ENCODE data around the gene KCNT1. TPM values are rescaled to one million over a fixed set of nuclear protein-coding genes. Genes with fewer than 3 reads are reported as not detected.

KCNT1 gene
- total RNA-seq, 2 donors from 2014 or later: 0.28 to 0.38 TPM

DNA sequence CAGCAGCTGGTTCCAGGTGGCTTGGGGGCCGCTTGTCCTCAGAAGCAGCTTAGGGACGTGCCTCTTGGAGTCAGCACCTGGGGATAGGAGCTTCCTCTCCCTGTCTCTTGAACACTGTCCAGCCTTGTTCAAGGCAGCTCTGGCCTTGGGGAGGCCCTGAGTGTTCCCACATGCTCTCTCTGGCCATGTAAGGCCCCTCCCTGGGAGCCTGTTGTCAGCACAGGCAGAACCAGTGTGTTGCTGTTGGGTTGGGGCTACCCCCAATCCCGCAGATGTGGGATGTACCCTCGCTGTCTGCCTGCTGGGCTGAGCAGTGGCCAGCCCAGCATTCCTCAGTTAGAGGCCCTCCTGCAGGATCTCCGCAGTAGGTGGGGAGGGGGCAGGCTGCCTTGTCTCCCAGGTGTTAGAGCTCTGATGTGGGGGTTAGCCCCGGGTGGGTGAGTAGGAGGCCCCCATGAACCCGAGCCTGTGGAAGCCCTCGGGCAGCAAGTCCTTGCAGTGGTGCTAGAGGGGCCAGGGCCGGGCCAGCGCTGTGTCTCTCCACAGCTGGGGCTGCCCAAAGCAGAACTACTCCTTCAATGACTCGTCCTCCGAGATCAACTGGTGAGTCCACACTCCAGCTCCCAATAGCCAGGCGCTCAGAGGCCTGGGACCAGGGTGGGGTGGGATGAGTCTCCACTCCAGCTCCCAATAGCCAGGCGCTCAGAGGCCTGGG lies 51.6 kb downstream of the KCNT1 start:
- no peak for DNase-seq (ENCODE audit: low spot score)
- intact Hi-C loops (cut with DNase I): no loop called here

DNA sequence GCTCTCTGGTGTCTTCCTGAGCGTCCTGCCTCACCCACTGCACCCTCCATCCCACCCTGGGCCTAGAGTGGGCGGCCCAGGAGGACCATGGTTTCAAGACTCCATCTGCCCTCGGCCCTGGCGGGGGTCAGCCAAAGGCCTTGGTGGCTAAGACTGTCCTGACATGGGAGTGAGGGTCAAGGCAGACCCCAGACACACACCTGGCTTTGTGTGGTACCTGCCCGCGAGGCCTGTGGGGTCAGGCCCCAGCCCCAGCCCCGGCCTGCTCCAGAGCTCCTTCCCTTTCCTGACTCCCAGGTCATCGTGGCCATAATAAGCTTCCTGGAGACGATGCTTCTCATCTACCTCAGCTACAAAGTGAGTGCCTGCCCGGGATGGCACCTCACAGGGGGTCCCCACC lies 54.6 kb downstream of the KCNT1 start:
- DNase-seq (ENCODE audit: low spot score): no peak
- intact Hi-C loops (cut with DNase I): no loop called here

DNA sequence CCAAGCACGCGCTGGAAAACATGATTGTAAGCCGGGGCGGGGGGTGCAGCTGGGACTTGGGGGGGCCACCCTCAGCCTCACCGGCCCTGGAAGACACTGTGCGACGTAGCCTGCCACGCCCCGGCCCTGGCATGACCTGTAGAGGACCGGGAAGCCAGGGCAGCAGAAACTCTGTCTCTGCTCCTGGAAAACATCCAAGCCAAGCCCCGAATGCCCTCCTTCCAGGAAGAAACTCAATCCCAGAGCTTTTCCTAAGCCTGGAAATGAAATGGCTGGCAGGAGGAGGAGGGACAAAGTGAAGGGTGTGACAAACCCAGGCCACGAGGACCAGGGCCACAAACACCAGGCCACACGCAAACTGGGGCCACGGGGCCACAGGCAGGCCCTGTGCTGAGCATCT lies 55.4 kb downstream of the KCNT1 start:
- intact Hi-C loops (cut with DNase I): no loop called here
- DNase-seq (ENCODE audit: low spot score): no peak

DNA sequence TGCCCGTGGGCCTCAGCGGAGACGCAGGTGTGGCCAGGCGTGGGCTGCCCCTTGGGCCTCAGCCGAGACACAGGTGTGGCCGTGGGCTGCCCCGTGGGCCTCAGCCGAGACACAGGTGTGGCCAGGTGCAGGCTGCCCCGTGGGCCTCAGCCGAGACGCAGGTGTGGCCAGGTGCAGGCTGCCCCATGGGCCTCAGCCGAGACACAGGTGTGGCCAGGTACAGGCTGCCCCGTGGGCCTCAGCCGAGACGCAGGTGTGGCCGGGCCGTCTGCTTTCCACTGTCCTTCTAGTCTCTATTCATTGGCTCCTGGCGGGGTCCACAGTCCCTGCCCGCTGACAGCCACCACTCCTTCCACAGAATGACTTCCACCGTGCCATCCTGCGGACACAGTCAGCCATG lies 56.1 kb downstream of the KCNT1 start:
- no peak for DNase-seq (ENCODE audit: low spot score)
- intact Hi-C loops (cut with DNase I): no loop called here

DNA sequence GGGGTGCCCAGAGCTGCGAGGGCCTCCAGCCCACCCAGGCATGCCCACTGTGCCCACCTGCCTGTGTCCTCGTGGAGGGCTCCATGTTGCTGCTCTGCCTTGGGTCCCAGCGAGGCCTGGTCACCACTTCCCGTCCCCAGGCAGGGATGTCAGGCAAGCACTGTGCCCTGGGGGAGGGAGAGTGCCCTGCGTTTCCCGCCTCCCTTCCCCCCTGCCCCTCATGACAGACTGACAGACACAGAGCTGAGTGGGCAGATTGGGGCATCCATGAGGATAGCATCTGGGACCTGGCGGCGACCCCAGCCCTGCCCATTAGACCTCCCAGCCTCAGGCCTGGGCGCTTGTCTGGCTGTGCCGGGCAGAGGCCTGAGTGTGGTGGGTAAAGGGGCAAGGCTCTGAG lies 56.9 kb downstream of the KCNT1 start:
- DNase-seq (ENCODE audit: low spot score): no peak
- intact Hi-C loops (cut with DNase I): no loop called here

DNA sequence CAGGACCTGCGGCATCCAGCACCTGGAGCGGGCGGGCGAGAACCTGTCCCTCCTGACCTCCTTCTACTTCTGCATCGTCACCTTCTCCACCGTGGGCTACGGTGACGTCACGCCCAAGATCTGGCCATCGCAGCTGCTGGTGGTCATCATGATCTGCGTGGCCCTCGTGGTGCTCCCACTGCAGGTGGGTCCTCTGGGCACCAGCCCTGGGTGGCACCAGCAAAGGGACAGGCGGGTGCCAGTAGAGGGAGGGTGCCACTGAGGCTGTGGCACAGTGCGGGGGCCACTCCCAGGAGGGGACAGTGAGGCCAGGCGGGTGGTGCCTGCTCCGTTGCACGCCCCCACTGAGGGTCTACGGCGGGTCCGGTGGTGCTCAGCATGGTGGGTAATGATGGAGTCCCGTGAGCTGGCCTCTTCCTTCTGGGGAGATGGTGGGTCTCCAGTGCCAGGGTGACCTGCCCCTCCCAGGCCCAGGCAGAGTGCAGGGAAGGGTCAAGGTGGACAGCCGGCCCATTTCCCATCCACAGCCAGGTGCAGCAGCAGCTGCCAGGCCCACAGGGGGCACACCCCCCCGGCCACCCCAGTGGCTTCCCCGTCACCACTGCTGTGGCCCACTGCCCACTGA lies 57.8 kb downstream of the KCNT1 start:
- no peak for DNase-seq (ENCODE audit: low spot score)
- intact Hi-C loops (cut with DNase I): no loop called here

DNA sequence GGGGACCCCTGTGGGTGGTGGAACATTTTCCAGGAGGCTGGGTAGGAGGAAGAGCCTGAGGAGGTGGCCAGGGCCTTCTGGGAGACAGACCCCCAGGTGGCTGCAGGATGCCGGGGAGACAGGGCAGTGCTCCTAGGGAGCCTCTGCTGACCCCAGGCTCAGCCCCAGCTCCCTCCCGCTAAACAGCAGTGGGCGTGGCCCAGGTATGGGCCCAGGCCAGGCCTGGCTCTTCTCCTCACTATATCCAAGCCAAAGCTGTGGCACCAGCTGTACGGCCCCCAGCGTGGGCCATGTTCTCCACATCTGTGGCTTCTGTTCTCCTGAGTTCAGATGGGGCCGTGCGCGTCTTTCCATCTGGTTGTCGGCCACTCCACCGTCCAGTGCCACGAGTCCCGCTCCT lies 58.5 kb downstream of the KCNT1 start:
- intact Hi-C loops (cut with DNase I): no loop called here
- DNase-seq (ENCODE audit: low spot score): no peak

DNA sequence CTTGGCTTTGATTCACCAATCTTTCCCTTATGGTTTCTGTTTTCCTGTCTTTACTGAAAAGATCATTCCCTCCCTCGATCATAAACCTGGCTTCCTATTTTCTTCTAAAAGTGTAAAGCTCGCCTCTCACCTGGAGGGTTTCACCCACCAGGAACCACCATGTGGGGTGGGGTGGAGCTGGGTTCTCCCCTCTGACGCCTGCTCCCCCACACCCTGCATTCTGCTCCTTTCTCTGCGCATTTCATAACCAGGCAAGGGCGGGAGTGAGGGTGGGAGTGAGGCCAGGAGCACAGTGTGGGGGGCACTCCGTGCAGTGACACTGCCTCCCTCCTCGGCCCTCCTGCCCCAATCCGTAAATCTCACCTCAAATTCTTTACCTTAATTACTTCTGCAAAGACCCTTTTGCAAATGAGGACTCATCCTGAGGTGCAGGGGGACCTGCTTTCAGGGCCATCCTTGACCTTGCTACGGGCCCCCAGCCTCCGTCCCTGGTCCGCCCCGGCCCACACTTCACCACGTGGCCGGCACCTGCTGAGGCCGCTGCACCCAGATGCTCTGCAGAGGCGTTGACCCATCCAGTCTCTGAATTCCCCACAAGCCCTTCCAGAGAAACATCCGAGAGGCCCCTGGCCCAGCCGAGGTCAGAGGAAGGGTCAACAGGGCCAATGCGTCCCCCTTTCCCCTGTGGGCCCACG lies 59.3 kb downstream of the KCNT1 start:
- DNase-seq (ENCODE audit: low spot score): no peak
- intact Hi-C loops (cut with DNase I): no loop called here

DNA sequence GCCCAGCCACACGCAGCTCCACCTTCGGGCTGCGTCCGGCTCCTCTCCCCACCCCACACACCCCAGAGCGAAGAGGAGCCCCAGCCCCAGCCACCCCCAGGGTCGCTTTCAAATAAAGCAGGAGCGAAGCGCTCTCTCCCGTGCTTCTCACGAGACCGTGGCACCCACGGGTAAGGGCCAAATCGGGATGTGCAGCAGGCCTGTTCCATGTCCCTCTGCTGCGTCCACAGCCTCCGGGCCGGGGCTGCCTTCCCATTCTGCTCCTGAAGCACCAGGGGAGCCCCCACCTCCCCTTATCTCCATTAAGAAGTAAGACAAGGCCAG lies 59.8 kb downstream of the KCNT1 start:
- intact Hi-C loops (cut with DNase I): no loop called here
- DNase-seq (ENCODE audit: low spot score): no peak

DNA sequence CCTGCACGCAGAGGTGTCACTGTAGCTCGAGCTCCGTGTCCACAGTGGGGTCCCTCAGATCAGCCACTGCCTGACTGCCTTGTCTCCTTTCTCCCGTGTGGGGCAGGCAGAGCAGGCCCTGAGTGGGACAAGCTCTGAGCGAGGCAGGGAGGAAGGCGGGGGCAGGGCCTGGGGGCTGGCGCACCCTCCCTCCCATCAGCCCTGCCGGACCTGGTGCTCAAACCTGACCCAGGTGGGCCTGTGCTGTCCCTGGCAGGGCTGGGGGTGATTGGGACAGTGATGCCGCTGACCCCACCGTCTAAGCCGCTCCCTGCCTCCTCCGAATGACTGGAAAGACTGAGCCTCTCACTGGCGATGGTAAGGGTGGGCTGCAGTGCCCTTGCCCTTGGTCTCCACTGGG lies 60.9 kb downstream of the KCNT1 start:
- intact Hi-C loops (cut with DNase I): no loop called here
- no peak for DNase-seq (ENCODE audit: low spot score)

DNA sequence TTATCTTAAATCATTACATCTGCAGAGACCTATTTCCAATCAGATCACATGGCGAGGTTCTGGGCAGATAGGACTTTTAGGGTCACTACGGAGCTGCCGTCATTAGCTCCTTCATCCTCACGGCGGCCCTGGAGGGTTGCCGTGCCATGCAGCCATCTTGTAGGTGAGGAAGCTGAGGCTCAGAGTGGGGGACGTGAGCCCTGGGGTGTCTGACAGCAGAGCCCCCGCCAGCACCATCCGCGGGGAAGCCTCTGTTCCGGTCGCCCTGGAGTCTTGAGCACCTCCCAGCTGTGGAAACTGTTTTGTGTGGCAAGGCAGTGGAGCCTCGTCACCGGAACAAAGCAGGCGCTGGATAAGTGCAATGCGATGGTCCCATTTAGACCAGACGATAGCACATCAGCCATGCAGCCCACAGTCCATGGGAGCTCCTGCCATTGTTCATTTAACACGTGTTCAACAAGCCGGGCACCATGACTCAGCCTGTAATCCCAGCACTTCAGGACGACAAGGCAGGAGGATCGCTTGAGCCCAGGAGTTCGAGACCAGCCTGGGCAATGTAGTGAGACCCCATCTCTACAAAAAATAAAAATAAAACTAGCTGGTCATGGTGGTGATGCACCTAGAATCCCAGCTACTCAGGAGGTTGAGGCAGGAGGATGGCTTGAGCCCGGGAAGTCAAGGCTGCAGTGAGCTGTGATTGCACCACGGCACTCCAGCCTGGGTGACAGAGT lies 61.9 kb downstream of the KCNT1 start:
- intact Hi-C loops (cut with DNase I): no loop called here
- no peak for DNase-seq (ENCODE audit: low spot score)

DNA sequence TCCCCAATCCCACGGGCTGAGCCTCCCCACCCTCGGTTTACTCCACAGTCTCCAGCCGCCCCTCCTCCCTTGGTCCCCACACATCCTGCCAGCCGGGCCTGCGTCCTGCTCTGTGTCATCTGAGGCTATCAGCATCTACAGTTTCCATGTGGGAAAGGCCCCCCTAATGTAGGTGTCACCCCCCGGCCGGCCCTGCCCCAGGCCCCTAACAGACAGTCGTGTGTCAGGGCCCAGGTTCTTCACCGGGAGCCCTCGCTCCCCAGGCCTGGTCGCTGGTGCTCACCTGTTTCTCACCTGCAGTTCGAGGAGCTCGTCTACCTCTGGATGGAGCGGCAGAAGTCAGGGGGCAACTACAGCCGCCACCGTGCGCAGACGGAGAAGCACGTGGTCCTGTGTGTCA lies 62.7 kb downstream of the KCNT1 start:
- intact Hi-C loops (cut with DNase I): no loop called here
- no peak for DNase-seq (ENCODE audit: low spot score)

DNA sequence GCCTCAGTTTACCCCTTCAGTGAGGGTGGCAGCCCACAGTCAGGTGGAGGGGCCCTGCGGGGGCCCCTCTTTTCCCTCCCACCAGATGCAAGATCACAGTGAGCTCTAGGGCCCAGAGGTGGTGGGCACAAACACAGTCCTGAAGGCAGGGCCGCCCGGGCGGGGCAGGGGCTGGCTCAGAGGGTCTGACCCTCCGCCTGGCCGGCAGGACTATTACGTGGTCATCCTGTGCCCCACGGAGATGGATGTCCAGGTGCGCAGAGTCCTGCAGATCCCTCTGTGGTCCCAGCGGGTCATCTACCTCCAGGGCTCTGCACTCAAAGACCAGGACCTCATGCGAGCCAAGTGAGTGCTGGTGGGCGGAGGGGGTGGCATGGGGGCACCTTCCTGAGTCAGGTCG lies 63.4 kb downstream of the KCNT1 start:
- intact Hi-C loops (cut with DNase I): no loop called here
- DNase-seq (ENCODE audit: low spot score): no peak

DNA sequence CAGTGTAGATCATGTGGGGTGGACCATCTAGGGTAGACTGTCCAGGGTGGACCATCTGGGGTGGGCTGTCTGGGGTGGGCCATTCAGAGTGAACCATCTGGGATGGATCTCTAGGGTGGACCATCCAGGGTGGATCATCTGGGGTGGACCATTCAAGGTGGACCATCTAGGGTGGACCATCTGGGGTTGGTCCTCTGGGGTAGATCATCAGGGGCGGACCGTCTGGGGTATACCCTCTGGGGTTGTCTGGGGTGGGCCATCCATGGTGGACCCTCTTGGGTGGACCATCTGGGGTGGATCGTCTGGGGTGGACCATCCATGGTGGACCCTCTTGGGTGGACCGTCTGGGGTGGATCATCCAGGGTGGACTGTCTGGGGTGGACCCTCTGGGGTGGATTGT lies 64.3 kb downstream of the KCNT1 start:
- DNase-seq (ENCODE audit: low spot score): no peak
- intact Hi-C loops (cut with DNase I): no loop called here

DNA sequence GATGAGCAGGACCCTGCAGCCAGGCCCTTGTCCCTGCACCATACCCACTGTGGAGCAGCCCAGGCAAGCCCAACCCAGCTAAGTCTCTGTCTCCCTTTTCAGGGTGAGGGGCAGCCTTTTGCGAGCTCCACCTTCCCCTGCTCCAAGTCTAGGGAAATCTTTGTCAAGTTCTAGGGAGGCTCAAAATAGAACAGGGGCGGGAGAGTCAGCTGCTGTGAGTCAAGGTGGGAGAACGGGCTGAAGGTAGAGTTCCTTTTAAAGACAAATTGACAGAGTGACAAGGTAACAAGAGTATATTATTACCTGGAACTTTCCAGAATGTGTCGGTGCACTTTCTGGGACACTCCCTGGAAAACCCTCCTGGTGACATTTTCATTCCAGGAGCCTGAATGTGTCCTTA lies 64.7 kb downstream of the KCNT1 start:
- no peak for DNase-seq (ENCODE audit: low spot score)
- intact Hi-C loops (cut with DNase I): no loop called here

DNA sequence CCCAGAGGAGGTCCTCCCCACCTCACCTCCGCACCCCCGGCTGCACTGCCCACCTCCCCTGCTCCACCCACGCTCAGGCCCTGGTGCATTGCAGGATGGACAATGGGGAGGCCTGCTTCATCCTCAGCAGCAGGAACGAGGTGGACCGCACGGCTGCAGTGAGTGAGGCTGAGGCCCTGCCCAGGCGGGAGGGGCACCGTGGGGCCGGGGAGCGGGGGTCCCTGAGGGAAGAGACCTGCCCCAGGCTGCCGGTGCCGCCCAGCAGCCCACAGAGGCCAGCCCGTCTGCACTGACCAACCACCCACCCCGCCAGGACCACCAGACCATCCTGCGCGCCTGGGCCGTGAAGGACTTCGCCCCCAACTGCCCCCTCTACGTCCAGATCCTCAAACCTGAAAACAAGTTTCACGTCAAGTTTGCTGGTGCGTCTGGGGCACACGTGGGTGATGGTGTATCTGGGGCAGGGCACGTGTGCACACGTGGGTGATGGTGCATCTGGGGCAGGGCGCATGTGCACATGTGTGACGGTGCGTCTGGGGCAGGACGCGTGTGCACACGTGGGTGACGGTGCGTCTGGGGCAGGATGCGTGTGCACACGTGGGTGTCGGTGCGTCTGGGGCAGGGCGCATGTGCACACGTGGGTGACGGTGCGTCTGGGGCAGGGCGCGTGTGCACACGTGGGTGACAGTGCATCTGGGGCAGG lies 66.7 kb downstream of the KCNT1 start:
- intact Hi-C loops (cut with DNase I): no loop called here
- DNase-seq (ENCODE audit: low spot score): no peak

DNA sequence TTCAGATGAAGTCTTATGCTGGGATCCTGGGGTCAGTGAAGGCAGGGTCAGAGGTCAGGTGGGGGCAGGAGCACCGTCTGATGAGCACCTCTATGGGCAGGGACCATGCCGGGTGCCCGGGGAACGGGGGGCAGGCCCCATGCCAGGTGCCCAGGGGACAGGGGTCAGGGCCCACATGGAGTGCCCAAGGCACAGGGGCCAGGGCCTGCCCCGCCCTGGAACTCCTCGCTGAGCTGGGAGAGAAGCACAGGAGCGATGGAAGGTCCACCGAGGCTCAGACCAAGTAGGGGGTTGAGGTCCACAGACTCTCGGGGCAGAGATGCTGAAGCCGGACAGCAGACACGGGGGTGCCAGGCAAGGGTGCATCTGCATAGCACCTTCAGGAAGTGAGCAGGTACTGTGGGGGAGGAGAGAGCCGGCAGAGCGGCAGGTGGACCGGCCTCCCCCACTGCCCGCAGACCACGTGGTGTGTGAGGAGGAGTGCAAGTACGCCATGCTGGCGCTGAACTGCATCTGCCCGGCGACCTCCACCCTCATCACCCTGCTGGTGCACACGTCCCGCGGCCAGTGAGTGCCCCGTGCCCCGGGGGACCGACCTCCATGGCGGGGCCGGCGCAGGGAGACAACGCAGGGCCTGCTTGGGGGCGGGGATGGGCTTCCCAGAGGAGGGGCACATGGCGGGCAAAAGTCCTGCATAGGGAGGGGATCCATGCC lies 67.7 kb downstream of the KCNT1 start:
- no peak for DNase-seq (ENCODE audit: low spot score)
- intact Hi-C loops (cut with DNase I): no loop called here

DNA sequence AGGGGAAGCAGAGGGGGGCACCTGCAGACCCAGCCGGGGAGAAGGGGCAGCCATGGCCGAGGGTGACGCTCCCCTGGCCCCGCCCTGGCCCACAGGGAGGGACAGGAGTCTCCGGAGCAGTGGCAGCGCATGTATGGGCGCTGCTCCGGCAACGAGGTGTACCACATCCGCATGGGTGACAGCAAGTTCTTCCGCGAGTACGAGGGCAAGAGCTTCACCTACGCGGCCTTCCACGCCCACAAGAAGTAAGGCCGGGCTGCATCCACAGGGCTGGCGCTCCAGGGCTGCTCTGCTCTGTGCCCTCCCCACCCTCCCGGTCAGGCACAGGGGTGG lies 68.2 kb downstream of the KCNT1 start:
- no peak for DNase-seq (ENCODE audit: low spot score)
- intact Hi-C loops (cut with DNase I): no loop called here

DNA sequence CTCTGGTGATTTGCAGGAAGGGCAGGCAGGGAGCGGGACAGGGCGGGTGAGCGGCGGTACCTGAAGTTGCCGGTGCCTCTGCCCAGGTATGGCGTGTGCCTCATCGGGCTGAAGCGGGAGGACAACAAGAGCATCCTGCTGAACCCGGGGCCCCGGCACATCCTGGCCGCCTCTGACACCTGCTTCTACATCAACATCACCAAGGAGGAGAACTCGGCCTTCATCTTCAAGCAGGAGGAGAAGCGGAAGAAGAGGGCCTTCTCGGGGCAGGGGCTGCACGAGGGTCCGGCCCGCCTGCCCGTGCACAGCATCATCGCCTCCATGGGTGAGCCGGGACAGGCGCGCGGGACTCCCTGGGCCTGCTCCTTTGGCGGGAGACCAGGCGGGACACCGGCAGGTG lies 68.8 kb downstream of the KCNT1 start:
- DNase-seq (ENCODE audit: low spot score): no peak
- intact Hi-C loops (cut with DNase I): no loop called here

Measured in posterior vena cava (tissue), 2 donors.